Retina (tissue), 1 donor: ENCODE results near the gene CHAC1.

Experiments used
- DNase-seq: peaks from one replicate; pipeline ENCODE4 v3.0.0-alpha.2; 2016

Gene CHAC1

GRCh38 chr15:40925863-40926658, 27.2 kb upstream of the CHAC1 start:
- peak; percentile 88 for DNase-seq

GRCh38 chr15:40926659-40927494, 26.4 kb upstream of the CHAC1 start:
- DNase-seq: no peak

- DNase-seq: peak; percentile 71
Observed at GRCh38 chr15:40927495-40927872, 25.8 kb upstream of the CHAC1 start.

- peak; percentile 71 for DNase-seq
Observed at GRCh38 chr15:40927873-40928806, 25.1 kb upstream of the CHAC1 start.

- DNase-seq: peak; percentile 91
Observed at GRCh38 chr15:40928821-40929659, 24.2 kb upstream of the CHAC1 start, which contains the start of gene DLL4. Gene DLL4, plus strand, starts transcription at chr15:40929340. Its CDS starts 329 bp downstream, at chr15:40929669.

GRCh38 chr15:40929660-40930429, 23.4 kb upstream of the CHAC1 start:
- DNase-seq: peak; percentile 90

- peak; percentile 71 for DNase-seq
Observed at GRCh38 chr15:40930430-40931299, 22.6 kb upstream of the CHAC1 start.

GRCh38 chr15:40931300-40932142, 21.8 kb upstream of the CHAC1 start:
- no peak for DNase-seq

GRCh38 chr15:40932156-40932555, 21.1 kb upstream of the CHAC1 start:
- DNase-seq: no peak

GRCh38 chr15:40932649-40933516, 20.4 kb upstream of the CHAC1 start:
- DNase-seq: no peak

- no peak for DNase-seq
Observed at GRCh38 chr15:40933517-40933902, 19.8 kb upstream of the CHAC1 start.

GRCh38 chr15:40934457-40934856, 18.8 kb upstream of the CHAC1 start:
- DNase-seq: no peak

GRCh38 chr15:40936234-40936708, 17.0 kb upstream of the CHAC1 start:
- no peak for DNase-seq

- peak; percentile 59 for DNase-seq
Observed at GRCh38 chr15:40936709-40937666, 16.3 kb upstream of the CHAC1 start.

GRCh38 chr15:40937762-40938535, 15.3 kb upstream of the CHAC1 start:
- DNase-seq: no peak

GRCh38 chr15:40938536-40938870, 14.8 kb upstream of the CHAC1 start:
- no peak for DNase-seq
